ENCODE measurements around the gene KRTAP10-7. TPM values are rescaled to one million over a fixed set of nuclear protein-coding genes. Genes with fewer than 3 reads are reported as not detected.
"Not testable (repeated sequence)": the region's sequence is repeated elsewhere in the genome, so short reads cannot be mapped to it uniquely, and the experiment has no call there.

KRTAP10-7 gene
- total RNA-seq, 2 experiments from 2014 or later = not detected

- DNase-seq (no peak), ATAC-seq (no peak)
- intact Hi-C loops (cut with micrococcal nuclease) = no loop called here
- H3K4me3 Mint-ChIP-seq = no peak overlapping the region
- ChIA-PET POLR2A (no interaction called here), CTCF (interaction anchor here (1.3 kb wide), 1 partner anchor 197 kb away, joined by 5 read pairs; no protein-coding TSS in a partner anchor)
- peaks cover 5% of the 10 kb centered on the region for H3K9me3 Mint-ChIP-seq
- no peak for TF ChIP-seq CTCF (IDR thresholded peaks at IDR 0.05)
- H3K36me3 Mint-ChIP-seq (ENCODE audit: low read depth) = no peaks in the 10 kb centered on the region
- H3K4me1 Mint-ChIP-seq (ENCODE audit: low read depth) = no peaks in the 10 kb centered on the region
- no peak overlapping the region for H3K27ac Mint-ChIP-seq
- no peaks in the 10 kb centered on the region for H3K27me3 Mint-ChIP-seq
These were observed 4.2 kb upstream of the KRTAP10-7 start for GRCh38 chr21:44596068-44596725.

GRCh38 chr21:44598061-44598460 lies 2.3 kb upstream of the KRTAP10-7 start:
- intact Hi-C loops (cut with micrococcal nuclease) = no loop called here
- ATAC-seq = no peak
- H3K4me1 Mint-ChIP-seq (ENCODE audit: low read depth) = no peaks in the 10 kb centered on the region
- no peaks in the 10 kb centered on the region for H3K27me3 Mint-ChIP-seq
- POLR2A ChIA-PET = no interaction called here
- no peak overlapping the region for H3K27ac Mint-ChIP-seq
- DNase-seq = no peak
- TF ChIP-seq CTCF (IDR thresholded peaks at IDR 0.05) = no peak
- CTCF ChIA-PET = no interaction called here
- H3K4me3 Mint-ChIP-seq = no peak overlapping the region
- no peaks in the 10 kb centered on the region for H3K36me3 Mint-ChIP-seq (ENCODE audit: low read depth)
- peaks cover 5% of the 10 kb centered on the region for H3K9me3 Mint-ChIP-seq

GRCh38 chr21:44599264-44600029 lies 950 bp upstream of the KRTAP10-7 start:
- DNase-seq = no peak
- Mint-ChIP-seq H3K27ac (no peak overlapping the region), H3K4me3 (no peak overlapping the region), H3K9me3 (peaks cover 5% of the 10 kb centered on the region), H3K36me3 (ENCODE audit: low read depth) (no peaks in the 10 kb centered on the region), H3K4me1 (ENCODE audit: low read depth) (no peaks in the 10 kb centered on the region), H3K27me3 (no peaks in the 10 kb centered on the region)
- ChIA-PET CTCF (no interaction called here), POLR2A (no interaction called here)
- no peak for TF ChIP-seq CTCF (IDR thresholded peaks at IDR 0.05)
- intact Hi-C loops (cut with micrococcal nuclease) = no loop called here
- no peak for ATAC-seq

- intact Hi-C loops (cut with micrococcal nuclease); H3K4me1 Mint-ChIP-seq (ENCODE audit: low read depth); CTCF ChIA-PET: not testable (repeated sequence)
These were observed 694 bp downstream of the KRTAP10-7 start for GRCh38 chr21:44601091-44601490.

GRCh38 chr21:44601596-44602462 lies 1.4 kb downstream of the KRTAP10-7 start:
- POLR2A ChIA-PET = no interaction called here

More at GRCh38 chr21:44601091-44601490, 694 bp downstream of the KRTAP10-7 start:
- POLR2A ChIA-PET; H3K27me3 Mint-ChIP-seq; H3K36me3 Mint-ChIP-seq (ENCODE audit: low read depth); H3K4me3 Mint-ChIP-seq; DNase-seq; H3K27ac Mint-ChIP-seq; ATAC-seq; H3K9me3 Mint-ChIP-seq: not testable (repeated sequence)

More at GRCh38 chr21:44601596-44602462, 1.4 kb downstream of the KRTAP10-7 start:
- CTCF ChIA-PET = no interaction called here
- H3K27me3 Mint-ChIP-seq = peaks cover 3% of the 10 kb centered on the region
- no peaks in the 10 kb centered on the region for H3K36me3 Mint-ChIP-seq (ENCODE audit: low read depth)
- DNase-seq (no peak), ATAC-seq (no peak)
- intact Hi-C loops (cut with micrococcal nuclease) = no loop called here
- H3K27ac Mint-ChIP-seq = no peak overlapping the region
- H3K4me1 Mint-ChIP-seq (ENCODE audit: low read depth) = no peaks in the 10 kb centered on the region
- H3K4me3 Mint-ChIP-seq = no peak overlapping the region
- peaks cover 8% of the 10 kb centered on the region for H3K9me3 Mint-ChIP-seq
- TF ChIP-seq CTCF (IDR thresholded peaks at IDR 0.05) = no peak

All from activated CD8-positive, alpha-beta T cell treated with anti-CD3 and anti-CD28 coated beads for 36 hours (primary cell).